CD14-positive monocyte (primary cell): ENCODE data around the gene ACSM3. TPM values are rescaled to one million over a fixed set of nuclear protein-coding genes. Genes with fewer than 3 reads are reported as not detected.

Experiments used
- DNase-seq, 3 donors: peaks; one replicate each; pipeline ENCODE4 v3.0.0-alpha.2; 2011 to 2022
- H2AFZ ChIP-seq: 2 replicates; pipeline ENCODE4 v1.6.0; 2012; ENCODE audit warnings: mild to moderate bottlenecking, low read depth, low read length, inconsistent platforms; ENCODE audit not compliant: insufficient read depth, poor library complexity, severe bottlenecking
- H3K27ac ChIP-seq, 2 donors: 1 replicate in 1 of 2; 2 replicates in 1 of 2; pipeline ENCODE4 v1.5.1; 2012 to 2013; ENCODE audit warnings: low read length in 2 of 2, control low read depth in 1 of 2, inconsistent platforms in 1 of 2, low read depth in 1 of 2, mild to moderate bottlenecking in 1 of 2
- H3K27me3 ChIP-seq, 2 donors: one replicate each; pipeline versions ENCODE4 v1.6.0 to v1.6.1; 2011 to 2013; ENCODE audit warnings: low read length in 2 of 2; ENCODE audit not compliant: control insufficient read depth in 2 of 2, insufficient read depth in 2 of 2
- H3K36me3 ChIP-seq, 2 donors: replicated peaks in 1 of 2; 1 replicate in 1 of 2; 2 replicates in 1 of 2; pipeline versions ENCODE4 v1.5.1 to v1.6.1; 2012 to 2013; ENCODE audit warnings: low read length in 2 of 2, control low read depth in 1 of 2, inconsistent platforms in 1 of 2, mild to moderate bottlenecking in 1 of 2; ENCODE audit not compliant: insufficient read depth in 2 of 2, control insufficient read depth in 1 of 2
- H3K4me1 ChIP-seq, 2 donors: 1 replicate in 1 of 2; 2 replicates in 1 of 2; pipeline versions ENCODE4 v1.5.1 to v1.6.1; 2012 to 2013; ENCODE audit warnings: low read length in 2 of 2, control low read depth in 1 of 2, inconsistent platforms in 1 of 2, mild to moderate bottlenecking in 1 of 2, moderate library complexity in 1 of 2; ENCODE audit not compliant: insufficient read depth in 2 of 2, control insufficient read depth in 1 of 2
- H3K4me2 ChIP-seq: replicated peaks from 2 replicates; pipeline ENCODE3; 2012; ENCODE audit warnings: low read length, moderate library complexity, mild to moderate bottlenecking; ENCODE audit not compliant: poor library complexity, severe bottlenecking; ENCODE audit errors: extremely low read depth
- H3K4me3 ChIP-seq, 3 experiments: fragments of 200-600 bp in 1 of 3; sonication (generic) in 1 of 3; replicated peaks in 1 of 3; 1 replicate in 2 of 3; 2 replicates in 1 of 3; pipeline ENCODE4 v1.5.1; 2011 to 2013; ENCODE audit warnings: low read length in 3 of 3, mild to moderate bottlenecking in 3 of 3, control low read depth in 2 of 3, low read depth in 2 of 3, inconsistent platforms in 1 of 3, moderate library complexity in 1 of 3
- H3K79me2 ChIP-seq: 2 replicates; pipeline ENCODE4 v1.6.0; 2012; ENCODE audit warnings: mild to moderate bottlenecking, control low read depth, inconsistent platforms, low read length, moderate library complexity; ENCODE audit not compliant: insufficient read depth
- H3K9ac ChIP-seq: 2 replicates; pipeline ENCODE4 v1.6.0; 2017; ENCODE audit warnings: low read length, mild to moderate bottlenecking; ENCODE audit not compliant: insufficient read depth, poor library complexity, severe bottlenecking
- H3K9me3 ChIP-seq, 2 donors: replicated peaks in 1 of 2; 1 replicate in 1 of 2; 2 replicates in 1 of 2; pipeline versions ENCODE4 v1.5.1 to v1.6.1; 2012 to 2013; ENCODE audit warnings: low read length in 2 of 2, control low read depth in 1 of 2; ENCODE audit not compliant: control insufficient read depth in 1 of 2, insufficient read depth in 1 of 2
- H4K20me1 ChIP-seq: 2 replicates; pipeline ENCODE4 v1.6.0; 2012; ENCODE audit warnings: mild to moderate bottlenecking, low read length, control low read depth, moderate library complexity; ENCODE audit not compliant: insufficient read depth
- H3K27ac Mint-ChIP-seq, 7 donors: one replicate each; pipeline ENCODE4 v1.8.0; 2020; ENCODE audit warnings: mild to moderate bottlenecking in 7 of 7, mixed read lengths in 7 of 7, moderate library complexity in 6 of 7, inconsistent platforms in 2 of 7
- H3K27me3 Mint-ChIP-seq, 3 donors: one replicate each; pipeline ENCODE4 v1.8.0; 2021 to 2022; ENCODE audit warnings: low read depth in 3 of 3, mild to moderate bottlenecking in 3 of 3, mixed read lengths in 3 of 3, moderate library complexity in 3 of 3, inconsistent platforms in 1 of 3
- H3K36me3 Mint-ChIP-seq, 2 donors: one replicate each; pipeline ENCODE4 v1.8.0; 2020; ENCODE audit warnings: mixed read lengths in 2 of 2, inconsistent platforms in 1 of 2, mild to moderate bottlenecking in 1 of 2
- H3K4me1 Mint-ChIP-seq: one replicate; pipeline ENCODE4 v1.8.0; 2020; ENCODE audit warnings: mild to moderate bottlenecking, mixed read lengths
- H3K4me3 Mint-ChIP-seq, 2 donors: one replicate each; pipeline ENCODE4 v1.8.0; 2020; ENCODE audit warnings: mild to moderate bottlenecking in 2 of 2, mixed read lengths in 2 of 2, moderate library complexity in 1 of 2
- H3K9me3 Mint-ChIP-seq, 7 donors: one replicate each; pipeline ENCODE4 v1.8.0; 2020 to 2022; ENCODE audit warnings: mixed read lengths in 7 of 7, mild to moderate bottlenecking in 6 of 7, moderate library complexity in 6 of 7, inconsistent platforms in 2 of 7
- WGBS: methylation state at CpG from one replicate; pipeline ENCODE4 v1.1.5; 2013; ENCODE audit warnings: missing lambda C conversion rate; ENCODE audit not compliant: insufficient coverage; 5-methylcytosine and 5-hydroxymethylcytosine counted together
- intact Hi-C, 2 donors: fragments of 100-400 bp; cut with micrococcal nuclease; formaldehyde crosslinking; loops; one replicate each; pipeline versions ENCODE4 v1.15.0 to v1.15.1; 2023
- polyA plus RNA-seq, 3 donors: library from polyadenylated mRNA; depleted of rRNA in 1 of 3; unstranded in 2 of 3; stranded (reverse) in 1 of 3; fragments of 300-500 nt in 2 of 3; fragments of >200 nt in 1 of 3; fragmentation: Illumina TruSeq in 2 of 3; gene quantifications; 1 replicate in 2 of 3; 2 replicates in 1 of 3; pipeline ENCODE4 v1.2.3, GENCODE V29; 2012 to 2021
- TF ChIP-seq, protein P1 (sequence below): fragments of 200-600 bp; IDR thresholded peaks from one replicate; pipeline ENCODE4 v1.8.0; 2022; ENCODE audit warnings: antibody characterized with exemption, mild to moderate bottlenecking

Gene ACSM3
- polyA plus RNA-seq, 3 donors, result 1.6 to 5.1 (median 1.9) TPM

DNA sequence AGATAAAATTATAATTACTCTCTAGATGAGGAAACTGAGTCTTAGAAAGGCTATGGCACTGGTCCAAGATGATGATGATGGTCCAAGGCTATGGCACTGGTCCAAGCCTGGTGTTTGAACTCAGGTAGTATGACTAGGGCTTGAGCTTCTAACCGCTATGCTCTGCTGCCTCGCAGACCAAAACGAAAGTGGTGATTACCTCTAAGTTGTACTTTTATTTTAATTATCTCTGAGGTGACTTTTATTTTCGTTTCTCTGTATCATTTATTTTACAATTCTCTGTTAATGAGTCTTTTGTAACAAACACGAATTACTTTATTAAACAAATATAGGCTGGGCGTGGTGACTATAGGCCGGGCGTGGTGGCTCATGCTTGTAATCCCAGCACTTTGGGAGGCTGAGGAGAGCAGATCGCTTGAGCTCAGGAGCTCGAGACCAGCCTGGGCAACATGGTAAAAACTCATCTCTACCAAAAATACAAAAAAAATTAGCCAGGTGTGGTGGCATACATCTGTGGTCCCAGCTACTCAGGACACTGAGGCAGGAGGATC, 48.1 kb downstream of the ACSM3 start:
- H3K27ac ChIP-seq, result no peak overlapping the region
- intact Hi-C loops, result no loop called here
- H3K79me2 ChIP-seq, result peaks cover 23% of the 10 kb centered on the region
- H3K36me3 ChIP-seq, result peaks cover 3 to 35% of the 10 kb centered on the region in 2 donors
- no CpG with 5 or more reads among the region's 10 CpGs for WGBS
- H3K9me3 ChIP-seq, result no peaks in the 10 kb centered on the region
- no peaks in the 10 kb centered on the region for H3K27me3 ChIP-seq
- no peak overlapping the region for H3K9ac ChIP-seq
- H3K27me3 Mint-ChIP-seq, result no peaks in the 10 kb centered on the region
- DNase-seq, result no peak
- H3K36me3 Mint-ChIP-seq, result peaks cover 17 to 19% of the 10 kb centered on the region in 2 donors
- no peak overlapping the region for H3K4me3 ChIP-seq
- H3K9me3 Mint-ChIP-seq, result no peaks in the 10 kb centered on the region
- TF ChIP-seq, protein P1, sequence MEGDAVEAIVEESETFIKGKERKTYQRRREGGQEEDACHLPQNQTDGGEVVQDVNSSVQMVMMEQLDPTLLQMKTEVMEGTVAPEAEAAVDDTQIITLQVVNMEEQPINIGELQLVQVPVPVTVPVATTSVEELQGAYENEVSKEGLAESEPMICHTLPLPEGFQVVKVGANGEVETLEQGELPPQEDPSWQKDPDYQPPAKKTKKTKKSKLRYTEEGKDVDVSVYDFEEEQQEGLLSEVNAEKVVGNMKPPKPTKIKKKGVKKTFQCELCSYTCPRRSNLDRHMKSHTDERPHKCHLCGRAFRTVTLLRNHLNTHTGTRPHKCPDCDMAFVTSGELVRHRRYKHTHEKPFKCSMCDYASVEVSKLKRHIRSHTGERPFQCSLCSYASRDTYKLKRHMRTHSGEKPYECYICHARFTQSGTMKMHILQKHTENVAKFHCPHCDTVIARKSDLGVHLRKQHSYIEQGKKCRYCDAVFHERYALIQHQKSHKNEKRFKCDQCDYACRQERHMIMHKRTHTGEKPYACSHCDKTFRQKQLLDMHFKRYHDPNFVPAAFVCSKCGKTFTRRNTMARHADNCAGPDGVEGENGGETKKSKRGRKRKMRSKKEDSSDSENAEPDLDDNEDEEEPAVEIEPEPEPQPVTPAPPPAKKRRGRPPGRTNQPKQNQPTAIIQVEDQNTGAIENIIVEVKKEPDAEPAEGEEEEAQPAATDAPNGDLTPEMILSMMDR, result no peak
- H3K4me1 Mint-ChIP-seq, result peaks cover 15% of the 10 kb centered on the region
- H2AFZ ChIP-seq, result no peak overlapping the region
- no peaks in the 10 kb centered on the region for H4K20me1 ChIP-seq
- no peak overlapping the region for H3K4me3 Mint-ChIP-seq
- peaks cover 10 to 11% of the 10 kb centered on the region in 2 donors for H3K4me1 ChIP-seq
- no peak overlapping the region for H3K27ac Mint-ChIP-seq
- no peak overlapping the region for H3K4me2 ChIP-seq

DNA sequence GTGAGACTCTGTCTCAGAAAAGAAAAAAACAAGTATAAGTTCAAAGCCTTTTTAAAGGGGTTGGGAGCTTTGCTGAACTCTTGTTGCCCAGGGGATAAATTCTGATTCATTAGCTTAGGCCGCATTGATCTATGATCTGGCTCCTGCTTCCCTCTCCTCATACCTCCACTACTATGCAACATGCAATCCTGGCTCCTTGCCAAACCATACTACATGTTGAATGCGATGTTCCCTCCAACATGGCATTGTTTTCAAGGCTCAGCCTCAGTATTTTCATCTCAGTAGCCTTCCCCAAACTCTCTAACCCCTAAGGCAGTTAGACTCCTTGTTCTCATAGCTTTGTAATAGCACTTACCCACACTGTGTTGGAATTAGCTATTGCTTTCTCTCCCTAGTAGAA, 48.7 kb downstream of the ACSM3 start:
- Histone ChIP-seq H3K27me3 (no peaks in the 10 kb centered on the region), H3K79me2 (peaks cover 20% of the 10 kb centered on the region), H3K9me3 (no peaks in the 10 kb centered on the region), H3K27ac (no peak overlapping the region), H3K9ac (no peak overlapping the region), H3K36me3 (peaks cover 3 to 40% of the 10 kb centered on the region in 2 donors), H2AFZ (no peak overlapping the region), H4K20me1 (no peaks in the 10 kb centered on the region), H3K4me1 (peaks cover 5 to 6% of the 10 kb centered on the region in 2 donors), H3K4me2 (no peak overlapping the region), H3K4me3 (no peak overlapping the region)
- intact Hi-C loops, result no loop called here
- no peak overlapping the region for H3K4me3 Mint-ChIP-seq
- H3K27me3 Mint-ChIP-seq, result no peaks in the 10 kb centered on the region
- no peak for DNase-seq
- TF ChIP-seq, protein P1, result no peak
- no peaks in the 10 kb centered on the region for H3K9me3 Mint-ChIP-seq
- WGBS, result 63% methylated on average over 2 of the region's 2 CpGs
- H3K4me1 Mint-ChIP-seq, result peaks cover 11% of the 10 kb centered on the region
- no peak overlapping the region for H3K27ac Mint-ChIP-seq
- H3K36me3 Mint-ChIP-seq, result peaks cover 20 to 25% of the 10 kb centered on the region in 2 donors
